Measurements from ENCODE around the gene F11R.
A peak's percentile ranks its signal among the peaks of the same experiment; 100 is the strongest.
"Not testable (repeated sequence)": the region's sequence is repeated elsewhere in the genome, so short reads cannot be mapped to it uniquely, and the experiment has no call there.

Gene F11R

DNA sequence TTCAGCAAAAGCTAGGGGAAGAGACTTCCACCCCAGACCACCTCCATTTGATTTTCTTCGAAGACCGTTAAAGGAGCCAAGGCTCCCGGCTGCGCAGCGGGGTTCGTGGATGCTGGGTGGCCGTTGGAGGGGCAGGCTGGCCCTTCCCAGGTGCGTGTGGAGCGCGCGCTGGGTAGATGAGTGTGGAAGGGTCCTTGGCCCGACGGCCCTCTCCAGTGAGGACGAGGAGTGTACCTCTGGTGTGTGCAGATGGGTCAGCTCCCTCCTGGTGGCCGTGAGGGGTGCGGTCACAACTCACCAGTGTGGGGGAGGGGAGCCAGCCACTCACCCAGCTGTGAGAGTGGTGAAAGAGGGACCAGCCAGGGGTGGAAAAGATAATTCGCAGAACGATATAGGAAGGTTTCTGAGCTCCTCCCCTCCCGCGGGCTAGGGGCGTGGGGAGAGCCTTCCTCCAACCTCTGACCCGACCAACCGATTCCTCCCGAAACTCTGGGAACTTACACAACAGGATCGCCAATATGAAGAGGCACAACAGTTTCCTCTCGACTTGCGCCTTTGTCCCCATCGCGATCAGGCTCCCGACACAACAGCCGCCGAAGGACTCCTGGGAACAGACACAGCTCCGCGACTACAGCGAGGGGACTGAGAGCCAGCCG is at the start of gene F11R:
Gene F11R, minus strand, starts transcription at position 644 of the 656 bp plus-strand sequence. Its CDS starts 79 bp downstream, at position 565.
- peak; percentile 26 to 54 for DNase-seq

- peak; percentile 70 to 84 for DNase-seq
Measured at GRCh38 chr1:161069731-161070270, 48.8 kb upstream of the F11R start, which contains the start of gene ARHGAP30. TSS of gene ARHGAP30 (minus strand) at chr1:161069891. CDS start at chr1:161069624, 267 bp downstream.

GRCh38 chr1:161069241-161069640 is 48.3 kb upstream of the F11R start:
- DNase-seq: no peak

DNA sequence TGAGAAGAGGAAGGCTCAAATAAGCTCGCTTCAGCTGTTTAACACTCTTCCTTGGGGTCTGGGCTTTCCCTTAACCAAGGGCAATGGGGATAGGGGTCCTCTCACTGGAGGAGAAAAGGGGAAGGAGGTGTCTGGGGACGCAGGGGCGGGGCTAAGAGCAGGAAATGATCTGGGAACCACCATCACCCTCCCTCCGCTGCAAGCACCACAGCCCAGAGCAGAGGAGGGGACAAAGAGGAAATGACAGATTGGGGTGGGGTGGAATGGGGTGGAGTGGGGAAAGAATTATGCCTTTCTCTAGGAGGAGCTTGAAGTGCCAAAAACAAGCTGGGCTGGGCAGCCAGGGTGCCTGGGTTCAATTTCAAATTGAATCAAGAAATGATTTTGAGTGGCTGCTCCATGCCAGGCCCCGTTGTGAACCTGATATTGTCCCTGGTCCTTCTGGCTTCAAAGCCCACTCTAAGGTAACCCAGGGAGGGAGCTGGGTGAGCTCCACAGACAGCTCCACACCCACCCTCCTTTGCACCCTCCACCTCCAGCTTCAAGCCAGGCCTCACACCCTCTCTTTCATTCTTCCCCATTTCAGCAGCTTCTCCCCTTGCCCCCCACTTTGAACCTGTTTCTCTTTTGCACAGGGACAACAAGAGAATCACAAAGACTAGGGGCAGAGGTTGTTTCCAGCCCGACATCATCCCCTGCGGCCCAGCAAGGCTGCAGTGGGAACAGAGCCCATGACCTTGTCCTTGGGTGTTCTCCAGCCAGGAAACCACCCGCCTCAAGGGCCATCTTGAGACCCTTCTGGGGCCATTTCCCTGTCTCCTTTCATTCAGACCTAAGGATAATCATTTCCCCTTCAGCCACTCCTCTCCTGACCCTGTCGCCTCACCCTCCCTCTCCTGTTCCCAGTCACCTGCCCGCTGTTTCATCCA is 47.6 kb upstream of the F11R start:
- peak; percentile 92 to 94 for DNase-seq

DNA sequence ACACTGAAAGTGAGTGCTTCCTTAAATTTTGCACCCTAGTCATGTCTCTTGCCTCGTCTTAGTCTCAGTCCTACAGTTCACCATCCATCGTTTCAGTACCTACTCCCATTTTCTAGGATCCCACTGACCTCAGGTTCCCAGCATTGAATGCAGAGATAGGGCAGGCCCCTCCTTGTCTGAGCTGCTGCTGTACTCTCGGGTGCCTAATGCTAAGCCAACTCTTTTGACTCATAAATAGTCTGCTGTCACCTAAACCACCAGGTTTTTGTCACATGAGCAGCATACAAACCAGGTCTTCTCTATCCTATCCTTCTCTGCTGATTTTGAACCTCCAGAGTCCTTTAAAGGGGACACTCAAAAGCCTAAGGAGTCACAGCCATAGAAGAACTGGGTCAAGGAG is 45.7 kb upstream of the F11R start:
- no peak for DNase-seq

- not testable (repeated sequence) for DNase-seq
Measured at GRCh38 chr1:161065681-161066080, 44.7 kb upstream of the F11R start.

DNA sequence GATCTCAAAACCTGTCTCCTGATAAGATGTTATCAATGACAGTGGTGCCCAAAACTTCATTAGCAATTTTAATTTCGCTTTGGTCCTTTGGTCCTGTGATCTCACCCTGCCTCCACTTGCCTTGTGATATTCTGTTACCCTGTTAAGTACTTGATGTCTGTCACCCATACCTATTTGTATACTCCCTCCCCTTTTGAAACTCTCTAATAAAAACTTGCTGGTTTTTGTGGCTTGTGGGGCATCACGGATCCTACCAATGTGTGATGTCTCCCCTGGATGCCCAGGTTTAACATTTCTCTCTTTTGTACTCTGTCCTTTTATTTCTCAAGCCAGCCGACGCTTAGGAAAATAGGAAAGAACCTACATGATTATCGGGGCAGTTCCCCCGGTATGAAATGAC is 43.0 kb upstream of the F11R start:
- not testable (repeated sequence) for DNase-seq

DNA sequence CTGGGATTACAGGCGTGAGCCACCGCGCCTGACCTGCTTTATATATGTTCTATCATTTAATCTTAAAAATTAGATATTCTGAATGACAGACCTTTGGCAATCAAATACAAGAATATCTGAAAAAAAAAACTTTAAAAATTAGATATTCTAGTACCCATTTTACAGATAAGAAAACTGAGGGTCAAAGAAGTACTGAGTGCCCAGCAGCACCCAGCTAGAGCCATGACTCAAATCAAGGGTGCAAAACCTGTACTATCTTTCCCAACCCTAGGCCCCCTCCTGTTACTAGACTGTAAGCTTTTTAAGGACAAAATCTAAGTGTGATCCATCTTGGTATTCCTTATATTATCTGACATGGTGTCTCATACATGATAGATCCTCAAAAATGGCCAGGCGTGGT is 40.5 kb upstream of the F11R start:
- DNase-seq: no peak

DNA sequence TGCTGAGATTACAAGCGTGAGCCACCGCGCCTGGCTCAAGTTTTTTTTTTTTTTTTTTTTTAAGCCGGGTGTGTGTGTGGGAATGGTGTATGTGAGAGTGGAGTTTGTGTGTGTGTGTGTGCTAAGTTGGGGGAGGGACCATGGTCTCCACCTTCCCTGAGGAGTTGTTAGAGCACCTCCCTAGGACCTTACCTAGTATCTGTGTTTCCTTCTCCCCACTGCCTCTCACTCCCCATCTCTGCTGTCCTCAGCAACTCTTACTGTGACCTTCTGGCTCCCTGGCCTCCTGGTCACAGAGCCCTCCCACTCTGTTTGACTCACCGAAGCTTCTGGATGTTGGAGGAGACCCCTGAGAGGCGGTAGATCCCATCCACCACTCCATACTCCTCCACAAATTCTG is 38.3 kb upstream of the F11R start:
- DNase-seq: no peak

DNA sequence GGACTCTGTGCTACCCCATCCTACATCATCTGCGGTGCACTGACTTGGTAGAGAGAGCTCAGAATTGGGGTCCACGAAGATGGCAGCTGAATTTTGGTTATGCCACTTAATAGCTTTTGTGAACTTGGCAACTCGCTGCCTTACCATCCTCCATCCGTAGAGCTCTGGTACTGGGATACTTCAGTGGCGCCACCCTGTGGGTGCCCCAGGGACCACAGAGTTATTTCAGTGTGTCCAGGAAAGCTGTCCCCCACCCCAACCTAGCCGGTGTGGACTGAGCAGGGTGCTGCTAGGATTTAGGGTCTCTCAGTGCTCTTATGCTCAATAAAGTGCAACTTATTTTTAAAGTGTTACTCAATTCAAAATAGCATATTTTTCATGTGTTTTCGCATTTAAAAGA is 33.9 kb upstream of the F11R start:
- peak in 1 of 2 donors; percentile 36 for DNase-seq

DNA sequence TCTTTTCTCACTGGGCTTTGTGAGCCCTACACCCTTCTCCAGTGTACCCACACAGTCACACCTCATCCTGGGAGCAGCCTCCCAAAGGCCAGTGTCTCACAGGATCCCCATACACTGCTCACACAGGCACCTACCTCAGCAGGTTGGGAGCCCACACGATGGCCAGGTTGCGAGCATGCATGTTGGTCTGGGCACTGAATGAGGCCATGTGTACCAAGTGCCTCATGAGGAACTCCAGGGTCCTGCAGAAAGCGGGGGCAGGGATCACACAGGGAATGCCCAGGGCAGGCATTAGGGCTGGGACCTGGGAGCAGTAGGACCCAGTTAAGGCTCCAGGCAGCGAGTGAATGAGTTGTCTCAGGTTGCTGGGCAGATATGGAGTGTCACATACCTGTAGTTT is 33.3 kb upstream of the F11R start:
- DNase-seq: no peak

DNA sequence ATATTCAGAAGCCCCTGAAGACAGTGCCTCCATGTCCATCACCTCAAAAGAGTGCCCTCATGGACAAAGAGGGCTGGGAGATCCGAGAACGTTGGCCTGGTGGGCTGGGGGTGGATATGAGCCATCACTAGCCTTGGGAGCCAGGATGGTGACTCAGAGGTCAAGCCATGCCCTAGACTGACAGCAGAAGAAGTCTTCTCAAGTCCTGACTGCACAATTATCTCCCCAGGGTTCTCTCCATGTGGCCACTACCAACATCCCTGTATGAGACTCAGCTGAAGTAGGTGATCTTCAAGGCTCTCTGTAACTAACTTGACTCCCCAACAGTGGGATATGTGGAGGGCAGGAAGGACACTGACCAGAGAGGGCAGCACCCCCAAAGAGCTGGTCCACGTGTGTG is 31.9 kb upstream of the F11R start:
- no peak for DNase-seq

- no peak for DNase-seq
Measured at GRCh38 chr1:161051219-161051618, 30.3 kb upstream of the F11R start.

DNA sequence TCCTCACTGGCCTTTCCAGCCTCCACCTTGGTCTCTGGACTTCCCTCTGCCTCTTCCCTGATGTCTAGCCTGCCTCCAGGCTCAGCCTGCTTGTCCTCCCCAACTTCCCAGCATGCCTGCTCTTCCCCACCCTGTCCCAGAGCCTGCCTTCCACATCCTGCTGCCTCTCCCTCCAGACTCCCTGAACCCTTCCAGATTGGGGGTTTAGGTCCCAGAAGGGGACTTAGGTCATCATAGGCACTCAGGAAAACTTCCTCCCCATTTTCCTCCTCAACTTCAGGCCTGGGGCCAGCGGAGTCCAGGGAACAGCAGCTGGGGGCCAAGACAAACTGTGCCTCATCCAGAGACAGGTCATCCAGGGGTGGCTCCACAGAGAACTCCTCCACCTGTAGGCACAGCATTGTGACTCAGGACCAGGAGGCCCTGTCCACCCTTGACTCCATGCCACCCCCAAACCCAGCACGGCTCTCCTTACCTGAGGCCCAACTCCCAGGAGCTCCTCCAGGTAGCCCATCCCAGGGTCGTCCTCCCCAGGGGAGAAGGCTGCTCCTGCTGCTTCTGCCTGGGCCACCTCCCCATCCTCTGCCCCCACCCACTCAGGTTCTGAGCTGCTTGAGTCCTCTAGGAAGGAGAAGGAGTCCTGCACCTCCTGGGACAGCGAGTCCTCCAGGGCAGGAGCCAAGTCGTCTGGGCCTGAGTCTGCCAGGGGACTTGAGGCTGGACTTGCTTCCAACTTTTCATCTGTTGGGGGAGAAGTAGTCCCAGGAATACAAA is 28.2 kb upstream of the F11R start:
- no peak for DNase-seq

GRCh38 chr1:161047436-161048420 is 26.8 kb upstream of the F11R start:
- DNase-seq: no peak

DNA sequence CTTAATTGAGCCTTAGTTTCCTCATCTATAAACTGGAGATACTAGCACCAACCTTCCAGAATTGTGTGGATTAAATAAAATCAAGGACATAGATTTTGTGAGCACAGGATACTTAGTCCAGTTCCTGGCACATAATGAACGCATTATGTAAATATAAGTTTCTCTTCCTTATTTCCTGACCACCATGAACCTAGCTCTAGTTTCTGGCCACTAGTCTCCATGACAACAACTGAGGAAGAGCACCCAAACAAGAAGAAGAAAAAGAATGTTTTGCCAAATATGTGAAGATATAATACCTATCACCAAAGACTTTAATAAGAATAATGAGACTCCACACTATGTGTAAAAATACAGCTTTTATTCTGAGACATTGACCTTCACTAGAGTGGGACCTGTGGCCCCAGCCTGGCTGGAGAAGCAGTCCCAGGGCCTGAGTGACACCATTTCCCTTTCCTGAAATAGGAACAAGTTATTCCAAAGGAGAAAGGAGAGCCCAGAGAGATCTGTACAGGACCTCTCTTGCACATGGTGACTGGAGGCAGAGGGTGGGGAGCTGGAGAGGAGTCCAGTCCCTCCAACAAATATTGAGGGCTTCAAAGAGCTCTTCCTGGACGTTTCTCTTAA is 25.8 kb upstream of the F11R start:
- peak; percentile 77 to 88 for DNase-seq

GRCh38 chr1:161045736-161046604 is 25.0 kb upstream of the F11R start, which contains the start of gene USF1:
TSS of gene USF1 (minus strand) at chr1:161045977. CDS start at chr1:161043275, 2,702 bp downstream.
- peak; percentile 94 to 96 for DNase-seq

DNA sequence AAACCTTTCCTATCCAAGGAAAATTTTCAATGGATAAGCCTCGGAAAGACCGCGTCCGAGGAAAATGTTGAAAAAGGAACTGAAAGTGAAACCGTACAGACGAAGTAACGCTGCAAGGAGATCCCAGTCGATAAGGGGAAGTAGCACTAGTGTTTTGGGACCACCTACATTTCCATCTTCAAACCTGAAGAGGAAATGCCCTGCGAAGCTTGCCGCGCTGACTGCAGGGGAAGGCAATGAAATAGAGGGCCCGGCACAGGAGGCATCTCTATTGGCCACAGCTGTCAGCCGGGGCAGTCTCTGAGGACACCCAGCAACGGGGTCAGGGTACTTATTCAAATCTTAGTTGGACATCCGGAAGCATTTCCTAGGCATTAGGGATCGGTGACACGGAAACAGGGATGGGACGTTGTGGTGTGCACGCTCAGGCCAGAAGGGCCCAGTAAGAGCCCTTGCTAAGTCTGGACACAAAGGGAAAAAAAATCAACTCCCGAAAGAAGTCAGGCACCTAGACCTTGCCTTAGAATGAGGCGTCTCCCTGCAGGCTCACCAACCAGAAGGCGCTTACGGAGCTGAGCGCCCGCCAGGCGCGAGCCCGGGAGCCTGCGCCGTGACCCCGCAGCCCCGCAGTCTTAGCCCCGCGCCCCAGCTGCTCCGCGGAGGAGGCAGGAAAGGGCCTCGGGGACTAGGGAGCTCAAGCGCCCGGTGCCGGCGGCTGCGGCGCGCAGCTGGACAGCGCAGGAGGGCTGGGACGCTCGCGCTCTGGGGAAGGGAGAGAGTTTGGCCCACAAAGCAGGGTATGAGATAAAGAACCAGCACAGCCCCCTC is 24.2 kb upstream of the F11R start:
- peak; percentile 83 to 88 for DNase-seq

GRCh38 chr1:161044535-161044907 is 23.6 kb upstream of the F11R start:
- DNase-seq: no peak

Measured in inflammatory macrophage treated with lipopolysaccharide for 1 hour (primary cell).